Testis (tissue), 3 donors: ENCODE data around the gene ADAP1. TPM values are rescaled to one million over a fixed set of nuclear protein-coding genes. Genes with fewer than 3 reads are reported as not detected.

Source experiments
- DNase-seq: peaks from one replicate; pipeline ENCODE4 v3.0.0-alpha.2; 2019
- H3K27ac ChIP-seq, 2 donors: fragments of 200-600 bp; sonication (generic); one replicate each; pipeline ENCODE4 v1.5.1; 2019
- H3K27me3 ChIP-seq: fragments of 200-600 bp; sonication (generic); one replicate; pipeline ENCODE4 v1.5.1; 2019
- H3K36me3 ChIP-seq: fragments of 200-600 bp; sonication (generic); one replicate; pipeline ENCODE4 v1.5.1; 2017; ENCODE audit warnings: low read depth; ENCODE audit errors: missing control alignments
- H3K4me1 ChIP-seq: fragments of 200-600 bp; sonication (generic); one replicate; pipeline ENCODE4 v1.5.1; 2019
- H3K4me3 ChIP-seq, 2 donors: fragments of 200-600 bp; sonication (generic); one replicate each; pipeline ENCODE4 v1.5.1; 2017 to 2019
- H3K9me3 ChIP-seq: fragments of 200-600 bp; sonication (generic); one replicate; pipeline ENCODE4 v1.5.1; 2017
- CTCF ChIP-seq, 3 experiments: fragments of 450-650 bp in 2 of 3; fragments of 200-600 bp in 1 of 3; sonication (generic) in 1 of 3; IDR thresholded peaks; one replicate each; pipeline ENCODE4 v1.5.1; 2016 to 2019; ENCODE audit warnings: antibody characterized with exemption in 3 of 3, mild to moderate bottlenecking in 2 of 3, moderate library complexity in 1 of 3
- POLR2A ChIP-seq: fragments of 450-650 bp; IDR thresholded peaks from one replicate; pipeline ENCODE4 v1.6.1; 2017; ENCODE audit warnings: antibody characterized with exemption, mild to moderate bottlenecking, moderate library complexity
- WGBS, 2 donors: methylation state at CpG; one replicate each; pipeline ENCODE4 v1.1.5; 2018; 5-methylcytosine and 5-hydroxymethylcytosine counted together
- intact Hi-C: fragments of 100-400 bp; cut with DNase I; formaldehyde crosslinking; loops from one replicate; pipeline ENCODE4 v1.15.1; 2023; ENCODE audit warnings: low total_unique reads
- polyA plus RNA-seq: library from polyadenylated mRNA; stranded (reverse); fragments of 350-450 nt; fragmentation: Illumina TruSeq; extraction: RNeasy Lipid Tissue Mini Kit (QIAGEN cat#74804); gene quantifications from one replicate; pipeline ENCODE4 v1.2.3, GENCODE V29; 2014; ENCODE audit warnings: low read depth, low replicate concordance; ENCODE audit not compliant: insufficient read depth
- total RNA-seq, 2 donors: library from RNA; depleted of rRNA; stranded (reverse); fragments of >200 nt; gene quantifications; one replicate each; pipeline ENCODE4 v1.2.3, GENCODE V29; 2016

Gene ADAP1
- total and polyA plus RNA-seq, 3 donors from 2014 or later, result 2.4 to 10.9 (median 6.1) TPM

- H3K27ac ChIP-seq, result no peak overlapping the region
- DNase-seq, result no peak
- TF ChIP-seq POLR2A (no peak), CTCF (IDR thresholded peaks at IDR 0.05) (no peak)
- H3K9me3 ChIP-seq, result no peaks in the 10 kb centered on the region
- H3K27me3 ChIP-seq, result no peaks in the 10 kb centered on the region
- peaks cover 5% of the 10 kb centered on the region for H3K36me3 ChIP-seq
- H3K4me1 ChIP-seq, result no peaks in the 10 kb centered on the region
- intact Hi-C loops, result no loop called here
- 97% methylated on average over 20 of the region's 20 CpGs; no CpG with 5 or more reads in 1 of the 2 donors for WGBS, 2 donors
- H3K4me3 ChIP-seq, result no peak overlapping the region
These were observed 62.7 kb downstream of the ADAP1 start for GRCh38 chr7:891805-892204.

- 94 to 95% methylated on average over 12 to 29 of the region's 29 CpGs for WGBS, 2 donors
- Histone ChIP-seq H3K9me3 (no peaks in the 10 kb centered on the region), H3K27ac (no peak overlapping the region), H3K4me1 (no peaks in the 10 kb centered on the region), H3K36me3 (peaks cover 5% of the 10 kb centered on the region), H3K4me3 (no peak overlapping the region), H3K27me3 (no peaks in the 10 kb centered on the region)
- intact Hi-C loops, result no loop called here
- DNase-seq, result no peak
- TF ChIP-seq POLR2A (no peak), CTCF (IDR thresholded peaks at IDR 0.05) (no peak)
These were observed 63.2 kb downstream of the ADAP1 start for GRCh38 chr7:891291-891690.

GRCh38 chr7:890868-891267 lies 63.6 kb downstream of the ADAP1 start:
- no peaks in the 10 kb centered on the region for H3K9me3 ChIP-seq
- no peaks in the 10 kb centered on the region for H3K4me1 ChIP-seq
- intact Hi-C loops, result no loop called here
- WGBS, 2 donors, result 89 to 93% methylated on average over 15 of the region's 15 CpGs
- peaks cover 5% of the 10 kb centered on the region for H3K36me3 ChIP-seq
- DNase-seq, result no peak
- no peak overlapping the region for H3K27ac ChIP-seq
- no peak overlapping the region for H3K4me3 ChIP-seq
- TF ChIP-seq POLR2A (no peak), CTCF (IDR thresholded peaks at IDR 0.05) (no peak)
- H3K27me3 ChIP-seq, result no peaks in the 10 kb centered on the region

- Histone ChIP-seq H3K9me3 (no peaks in the 10 kb centered on the region), H3K36me3 (no peaks in the 10 kb centered on the region), H3K4me1 (peaks cover 8% of the 10 kb centered on the region), H3K27me3 (no peaks in the 10 kb centered on the region), H3K4me3 (no peak overlapping the region), H3K27ac (no peak overlapping the region)
- WGBS, 2 donors, result 94 to 95% methylated on average over 16 to 18 of the region's 18 CpGs
- intact Hi-C loops, result no loop called here
- DNase-seq, result no peak
- no peak for TF ChIP-seq CTCF (IDR thresholded peaks at IDR 0.05)
- TF ChIP-seq POLR2A, result no peak
These were observed 65.1 kb downstream of the ADAP1 start for GRCh38 chr7:889391-889790.

- DNase-seq, result no peak
These were observed 65.5 kb downstream of the ADAP1 start for GRCh38 chr7:889025-889390.

More at GRCh38 chr7:889025-889390, 65.5 kb downstream of the ADAP1 start:
- Histone ChIP-seq H3K36me3 (no peaks in the 10 kb centered on the region), H3K9me3 (no peaks in the 10 kb centered on the region), H3K27ac (no peak overlapping the region), H3K4me1 (peaks cover 8% of the 10 kb centered on the region), H3K27me3 (no peaks in the 10 kb centered on the region), H3K4me3 (no peak overlapping the region)
- 86% methylated on average over 6 to 15 of the region's 15 CpGs for WGBS, 2 donors
- intact Hi-C loops, result no loop called here
- TF ChIP-seq CTCF (IDR thresholded peaks at IDR 0.05), result no peak
- TF ChIP-seq POLR2A, result no peak
